Cortex of kidney (tissue), 1 donor: ENCODE results near the gene KAZN.

Experiments
- DNase-seq: peaks from one replicate; lab custom pipeline; 2025; lab: John Stamatoyannopoulos, UW

Gene KAZN

GRCh38 chr1:15011160-15011559, 412.7 kb downstream of the KAZN start:
- no peak for DNase-seq

GRCh38 chr1:15011661-15012060, 413.2 kb downstream of the KAZN start:
- DNase-seq: no peak

- DNase-seq: no peak
Measured at GRCh38 chr1:15012822-15013221, 414.3 kb downstream of the KAZN start.

- DNase-seq: no peak
Measured at GRCh38 chr1:15013767-15014166, 415.3 kb downstream of the KAZN start.

GRCh38 chr1:15014516-15014915, 416.0 kb downstream of the KAZN start:
- DNase-seq: no peak

- no peak for DNase-seq
Measured at GRCh38 chr1:15016001-15016400, 417.5 kb downstream of the KAZN start.

GRCh38 chr1:15016526-15016925, 418.0 kb downstream of the KAZN start:
- no peak for DNase-seq

GRCh38 chr1:15017120-15017519, 418.6 kb downstream of the KAZN start:
- no peak for DNase-seq

GRCh38 chr1:15018767-15019166, 420.3 kb downstream of the KAZN start:
- DNase-seq: no peak

- DNase-seq: no peak
Measured at GRCh38 chr1:15020943-15021745, 422.7 kb downstream of the KAZN start.

- no peak for DNase-seq
Measured at GRCh38 chr1:15022048-15022447, 423.6 kb downstream of the KAZN start.

GRCh38 chr1:15023205-15023604, 424.7 kb downstream of the KAZN start:
- no peak for DNase-seq

- no peak for DNase-seq
Measured at GRCh38 chr1:15023976-15024375, 425.5 kb downstream of the KAZN start.

GRCh38 chr1:15026117-15026489, 427.6 kb downstream of the KAZN start:
- DNase-seq: no peak

- DNase-seq: no peak
Measured at GRCh38 chr1:15027515-15027986, 429.1 kb downstream of the KAZN start.

GRCh38 chr1:15028102-15028501, 429.6 kb downstream of the KAZN start:
- DNase-seq: no peak

GRCh38 chr1:15028616-15029015, 430.1 kb downstream of the KAZN start:
- no peak for DNase-seq

- no peak for DNase-seq
Measured at GRCh38 chr1:15029036-15029435, 430.6 kb downstream of the KAZN start.

GRCh38 chr1:15029786-15030185, 431.3 kb downstream of the KAZN start:
- no peak for DNase-seq

- no peak for DNase-seq
Measured at GRCh38 chr1:15031251-15031933, 432.9 kb downstream of the KAZN start.

- no peak for DNase-seq
Measured at GRCh38 chr1:15033264-15033663, 434.8 kb downstream of the KAZN start.

GRCh38 chr1:15034656-15035055, 436.2 kb downstream of the KAZN start:
- no peak for DNase-seq

- no peak for DNase-seq
Measured at GRCh38 chr1:15035236-15035635, 436.8 kb downstream of the KAZN start.

- no peak for DNase-seq
Measured at GRCh38 chr1:15036101-15036500, 437.6 kb downstream of the KAZN start.
